Tibial artery (tissue), 4 donors: ENCODE measurements around the gene SORCS2.

Experiments used
- DNase-seq, 2 donors: peaks; one replicate each; pipeline ENCODE4 v3.0.0-alpha.2; 2019
- H3K27ac ChIP-seq, 2 donors: fragments of 200-600 bp; sonication (generic) in 1 of 2; 1 replicate in 1 of 2; 2 replicates in 1 of 2; pipeline ENCODE4 v1.5.1; 2018 to 2019; ENCODE audit warnings: mild to moderate bottlenecking in 1 of 2
- H3K27me3 ChIP-seq, 2 donors: fragments of 200-600 bp; sonication (generic) in 1 of 2; one replicate each; pipeline versions ENCODE4 v1.5.1 to v1.6.0; 2016 to 2019
- H3K36me3 ChIP-seq, 3 donors: fragments of 200-600 bp; sonication (generic) in 2 of 3; one replicate each; pipeline ENCODE4 v1.5.1; 2016 to 2019; ENCODE audit warnings: mild to moderate bottlenecking in 2 of 3
- H3K4me1 ChIP-seq, 4 donors: fragments of 200-600 bp; sonication (generic) in 2 of 4; 1 replicate in 3 of 4; 2 replicates in 1 of 4; pipeline ENCODE4 v1.5.1; 2016 to 2019
- H3K4me3 ChIP-seq, 2 donors: fragments of 200-600 bp; sonication (generic) in 1 of 2; 1 replicate in 1 of 2; 2 replicates in 1 of 2; pipeline ENCODE4 v1.5.1; 2018 to 2019; ENCODE audit warnings: mild to moderate bottlenecking in 2 of 2
- H3K9me3 ChIP-seq, 3 donors: fragments of 200-600 bp; sonication (generic) in 1 of 3; one replicate each; pipeline ENCODE4 v1.5.1; 2016 to 2019
- intact Hi-C: fragments of 100-400 bp; cut with DNase I; formaldehyde crosslinking; loops from one replicate; pipeline ENCODE4 v1.15.0; 2023; ENCODE audit warnings: low total_unique reads
- TF ChIP-seq, protein P1 (sequence below), 2 experiments: fragments of 200-600 bp in 1 of 2; fragments of 450-650 bp in 1 of 2; IDR thresholded peaks; one replicate each; pipeline ENCODE4 v1.5.1; 2017 to 2019; ENCODE audit warnings: antibody characterized with exemption in 2 of 2, mild to moderate bottlenecking in 1 of 2, moderate library complexity in 1 of 2

SORCS2 gene

GRCh38 chr4:7439699-7440098 is 247.4 kb downstream of the SORCS2 start:
- no peaks in the 10 kb centered on the region for H3K9me3 ChIP-seq
- intact Hi-C loops: no loop called here

DNA sequence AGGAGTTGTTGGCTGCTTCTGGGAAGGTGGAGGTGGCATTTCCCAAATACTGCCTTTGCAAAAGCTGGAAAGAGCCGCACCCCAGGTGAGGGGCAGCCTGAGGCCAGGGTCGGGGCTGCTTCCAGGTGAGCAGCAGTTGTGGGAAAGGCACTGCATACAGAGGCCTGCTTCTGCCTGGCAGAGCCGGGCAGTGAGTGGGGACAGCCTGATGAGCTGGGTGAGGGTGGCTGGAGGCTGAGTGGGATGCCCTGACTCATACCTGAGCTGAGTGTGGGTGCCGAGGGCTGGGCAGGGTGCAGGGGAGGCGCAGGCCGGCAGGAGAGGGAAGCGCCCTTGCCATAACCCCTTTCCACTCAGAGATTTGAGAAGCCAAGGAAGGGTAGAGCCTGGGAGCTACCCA is 248.9 kb downstream of the SORCS2 start:
- no peak overlapping the region for H3K4me3 ChIP-seq
- H3K36me3 ChIP-seq: no peaks in the 10 kb centered on the region
- intact Hi-C loops: no loop called here
- H3K4me1 ChIP-seq: no peaks in the 10 kb centered on the region
- TF ChIP-seq, protein P1, sequence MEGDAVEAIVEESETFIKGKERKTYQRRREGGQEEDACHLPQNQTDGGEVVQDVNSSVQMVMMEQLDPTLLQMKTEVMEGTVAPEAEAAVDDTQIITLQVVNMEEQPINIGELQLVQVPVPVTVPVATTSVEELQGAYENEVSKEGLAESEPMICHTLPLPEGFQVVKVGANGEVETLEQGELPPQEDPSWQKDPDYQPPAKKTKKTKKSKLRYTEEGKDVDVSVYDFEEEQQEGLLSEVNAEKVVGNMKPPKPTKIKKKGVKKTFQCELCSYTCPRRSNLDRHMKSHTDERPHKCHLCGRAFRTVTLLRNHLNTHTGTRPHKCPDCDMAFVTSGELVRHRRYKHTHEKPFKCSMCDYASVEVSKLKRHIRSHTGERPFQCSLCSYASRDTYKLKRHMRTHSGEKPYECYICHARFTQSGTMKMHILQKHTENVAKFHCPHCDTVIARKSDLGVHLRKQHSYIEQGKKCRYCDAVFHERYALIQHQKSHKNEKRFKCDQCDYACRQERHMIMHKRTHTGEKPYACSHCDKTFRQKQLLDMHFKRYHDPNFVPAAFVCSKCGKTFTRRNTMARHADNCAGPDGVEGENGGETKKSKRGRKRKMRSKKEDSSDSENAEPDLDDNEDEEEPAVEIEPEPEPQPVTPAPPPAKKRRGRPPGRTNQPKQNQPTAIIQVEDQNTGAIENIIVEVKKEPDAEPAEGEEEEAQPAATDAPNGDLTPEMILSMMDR (IDR thresholded peaks at IDR 0.05): no peak
- no peak for DNase-seq
- peaks cover 0 to 27% of the 10 kb centered on the region in 2 donors for H3K27me3 ChIP-seq
- no peak overlapping the region for H3K27ac ChIP-seq
- H3K9me3 ChIP-seq: no peaks in the 10 kb centered on the region

More at GRCh38 chr4:7439699-7440098, 247.4 kb downstream of the SORCS2 start:
- Histone ChIP-seq H3K4me3 (no peak overlapping the region), H3K4me1 (no peaks in the 10 kb centered on the region), H3K27me3 (peaks cover 0 to 20% of the 10 kb centered on the region in 2 donors), H3K27ac (no peak overlapping the region), H3K36me3 (no peaks in the 10 kb centered on the region)
- DNase-seq: no peak
- TF ChIP-seq, protein P1 (IDR thresholded peaks at IDR 0.05): no peak

DNA sequence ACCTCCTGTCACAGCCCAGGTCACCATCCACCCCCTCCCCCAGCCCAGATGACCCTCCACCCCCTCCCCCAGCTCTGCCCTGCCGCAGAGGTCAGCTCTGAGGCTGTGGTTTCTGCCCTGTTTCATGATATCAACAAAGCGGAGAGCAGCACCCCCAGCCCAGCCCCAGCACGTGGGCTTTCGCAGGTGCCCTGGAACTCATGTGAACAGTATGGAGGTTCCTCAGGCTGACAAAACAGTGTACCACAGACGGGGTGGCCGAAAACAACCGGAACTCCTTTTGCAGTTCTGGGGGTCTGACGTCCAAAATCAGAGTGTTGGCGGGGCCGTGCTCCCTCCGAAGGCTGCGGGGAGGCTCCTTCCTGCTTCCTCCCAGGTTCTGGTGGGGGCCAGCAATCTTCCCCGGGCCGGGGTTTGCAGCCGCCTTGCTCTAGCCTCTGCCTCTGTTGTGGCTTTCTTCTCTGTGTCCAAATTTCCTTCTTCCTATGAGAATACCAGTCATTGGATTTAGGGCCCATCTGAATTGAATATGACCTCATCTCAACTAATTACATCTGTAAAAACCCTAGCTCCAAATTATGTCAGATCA is 250.3 kb downstream of the SORCS2 start:
- Histone ChIP-seq H3K4me3 (no peak overlapping the region), H3K9me3 (no peaks in the 10 kb centered on the region), H3K4me1 (no peaks in the 10 kb centered on the region), H3K36me3 (no peaks in the 10 kb centered on the region), H3K27ac (no peak overlapping the region), H3K27me3 (peaks cover 0 to 35% of the 10 kb centered on the region in 2 donors)
- intact Hi-C loops: no loop called here
- TF ChIP-seq, protein P1 (IDR thresholded peaks at IDR 0.05): no peak
- no peak for DNase-seq

DNA sequence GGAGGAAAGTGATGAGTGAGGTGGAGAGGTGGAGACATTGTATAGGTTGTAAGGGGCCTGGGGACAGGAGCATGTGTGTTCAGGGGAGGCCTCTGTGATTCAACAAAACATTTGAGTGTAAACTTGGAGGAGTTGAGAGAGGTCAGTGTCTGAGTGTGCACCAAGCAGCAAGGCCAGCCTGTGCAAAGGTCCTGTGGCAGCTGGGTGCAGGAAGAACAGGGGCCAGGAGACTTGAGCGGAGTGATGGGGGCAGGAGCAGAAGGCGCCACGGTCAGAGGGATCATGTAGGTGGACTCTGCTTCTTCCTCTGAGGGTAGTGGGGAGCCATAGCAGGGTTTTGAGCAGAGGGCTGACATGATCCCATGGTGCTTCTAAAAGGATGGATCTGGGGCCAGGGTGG is 252.0 kb downstream of the SORCS2 start:
- Histone ChIP-seq H3K27ac (no peak overlapping the region), H3K4me3 (no peak overlapping the region), H3K36me3 (no peaks in the 10 kb centered on the region), H3K9me3 (no peaks in the 10 kb centered on the region), H3K27me3 (peaks cover 0 to 40% of the 10 kb centered on the region in 2 donors), H3K4me1 (no peaks in the 10 kb centered on the region)
- intact Hi-C loops: no loop called here
- DNase-seq: no peak
- TF ChIP-seq, protein P1 (IDR thresholded peaks at IDR 0.05): no peak

GRCh38 chr4:7444731-7445130 is 252.4 kb downstream of the SORCS2 start:
- H3K27ac ChIP-seq: no peak overlapping the region
- intact Hi-C loops: no loop called here
- H3K4me1 ChIP-seq: no peaks in the 10 kb centered on the region
- no peaks in the 10 kb centered on the region for H3K36me3 ChIP-seq
- no peak overlapping the region for H3K4me3 ChIP-seq
- TF ChIP-seq, protein P1 (IDR thresholded peaks at IDR 0.05): no peak
- H3K27me3 ChIP-seq: peaks cover 0 to 40% of the 10 kb centered on the region in 2 donors
- DNase-seq: no peak
- no peaks in the 10 kb centered on the region for H3K9me3 ChIP-seq

DNA sequence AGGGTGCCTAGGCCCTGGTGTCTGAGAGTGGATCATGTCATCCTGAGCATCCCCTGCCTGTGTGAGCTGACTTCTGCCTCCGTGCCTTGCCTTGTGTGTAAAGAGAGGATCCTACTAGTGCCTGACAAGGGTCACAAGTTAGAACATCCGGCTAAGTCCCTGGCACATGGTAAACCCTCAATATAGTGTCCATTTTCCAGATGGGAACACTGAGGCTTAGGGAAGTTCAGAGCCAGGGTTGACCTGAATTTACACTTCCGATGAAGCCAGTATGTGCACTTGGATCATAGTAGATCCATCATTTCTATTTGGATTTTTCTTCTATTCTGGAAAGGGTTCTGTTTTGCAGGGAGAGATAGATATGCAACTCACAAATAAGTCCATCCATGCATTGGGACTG is 254.9 kb downstream of the SORCS2 start:
- Histone ChIP-seq H3K4me1 (no peaks in the 10 kb centered on the region), H3K27me3 (peaks cover 0 to 27% of the 10 kb centered on the region in 2 donors), H3K4me3 (no peak overlapping the region), H3K27ac (no peak overlapping the region), H3K9me3 (no peaks in the 10 kb centered on the region), H3K36me3 (no peaks in the 10 kb centered on the region)
- TF ChIP-seq, protein P1 (IDR thresholded peaks at IDR 0.05): no peak
- DNase-seq: no peak
- intact Hi-C loops: no loop called here
